ENCODE measurements around the gene PAX6.
A peak's percentile ranks its signal among the peaks of the same experiment; 100 is the strongest.

PAX6 gene

DNA sequence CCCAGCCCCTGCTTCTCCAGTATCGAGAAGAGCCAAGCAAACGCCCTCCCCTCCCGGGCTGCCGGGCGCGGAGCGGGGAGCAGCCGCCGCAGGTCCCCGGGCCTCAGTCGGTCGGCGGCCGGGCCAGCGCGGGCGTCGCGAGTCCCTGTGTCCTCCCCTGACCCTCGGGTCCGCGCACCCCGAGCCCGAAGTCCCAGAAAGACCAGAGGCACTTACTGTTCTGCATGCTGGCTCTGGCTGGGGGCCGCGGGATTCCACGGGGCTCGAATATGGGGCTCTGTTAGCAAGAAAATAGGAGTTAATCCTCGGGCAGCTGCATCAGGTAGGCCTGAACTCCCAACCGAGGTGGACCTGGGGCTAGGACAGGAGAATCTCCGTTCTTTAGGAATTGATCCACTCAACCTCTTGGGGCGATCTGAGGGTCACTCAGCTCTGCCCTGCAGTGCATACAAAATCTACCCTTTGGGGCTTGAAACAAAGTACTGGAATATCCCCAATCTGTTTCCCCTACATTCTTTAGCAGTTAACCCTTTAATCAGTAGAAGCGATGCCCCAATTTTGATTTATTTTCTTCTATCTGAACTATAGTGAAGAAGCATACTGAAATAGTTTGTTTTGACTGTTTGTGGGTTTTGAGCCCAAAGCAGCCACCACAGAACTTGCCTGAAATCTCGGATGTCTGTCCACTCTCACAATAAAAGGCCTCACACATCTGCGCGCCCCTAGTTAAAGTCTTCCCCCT is 4.8 kb downstream of the PAX6 start:
- WGBS: 3% methylated on average over 36 of the region's 36 CpGs
- peaks cover 100% of the 10 kb centered on the region for H3K27me3 ChIP-seq (ENCODE audit: insufficient read depth, low read length)
- peak overlapping the region; percentile 37 for H3K4me3 ChIP-seq (ENCODE audit: low read length)

GRCh38 chr11:31805629-31806185 is 5.4 kb downstream of the PAX6 start:
- Histone ChIP-seq H3K9me3 (ENCODE audit: insufficient read depth, low read depth, low read length) (no peaks in the 10 kb centered on the region), H3K4me3 (ENCODE audit: low read length) (peak overlapping the region; percentile 37), H3K36me3 (ENCODE audit: insufficient read depth, low read length) (no peaks in the 10 kb centered on the region; the same call in 1 of the 2 replicates), H3K27me3 (ENCODE audit: insufficient read depth, low read length) (peaks cover 100% of the 10 kb centered on the region), H3K27ac (ENCODE audit: low read depth, low read length) (no peak overlapping the region), H3K9ac (ENCODE audit: low read depth, low read length) (no peak overlapping the region), H3K4me1 (ENCODE audit: insufficient read depth, low read length) (peaks cover 63% of the 10 kb centered on the region)
- WGBS: under 1% methylated on average over 18 of the region's 20 CpGs

More for the DNA sequence above, 4.8 kb downstream of the PAX6 start:
- H3K9ac ChIP-seq (ENCODE audit: low read depth, low read length): no peak overlapping the region
- peaks cover 63% of the 10 kb centered on the region for H3K4me1 ChIP-seq (ENCODE audit: insufficient read depth, low read length)
- H3K27ac ChIP-seq (ENCODE audit: low read depth, low read length): no peak overlapping the region
- no peaks in the 10 kb centered on the region; the same call in 1 of the 2 replicates for H3K36me3 ChIP-seq (ENCODE audit: insufficient read depth, low read length)
- no peaks in the 10 kb centered on the region for H3K9me3 ChIP-seq (ENCODE audit: insufficient read depth, low read depth, low read length)

DNA sequence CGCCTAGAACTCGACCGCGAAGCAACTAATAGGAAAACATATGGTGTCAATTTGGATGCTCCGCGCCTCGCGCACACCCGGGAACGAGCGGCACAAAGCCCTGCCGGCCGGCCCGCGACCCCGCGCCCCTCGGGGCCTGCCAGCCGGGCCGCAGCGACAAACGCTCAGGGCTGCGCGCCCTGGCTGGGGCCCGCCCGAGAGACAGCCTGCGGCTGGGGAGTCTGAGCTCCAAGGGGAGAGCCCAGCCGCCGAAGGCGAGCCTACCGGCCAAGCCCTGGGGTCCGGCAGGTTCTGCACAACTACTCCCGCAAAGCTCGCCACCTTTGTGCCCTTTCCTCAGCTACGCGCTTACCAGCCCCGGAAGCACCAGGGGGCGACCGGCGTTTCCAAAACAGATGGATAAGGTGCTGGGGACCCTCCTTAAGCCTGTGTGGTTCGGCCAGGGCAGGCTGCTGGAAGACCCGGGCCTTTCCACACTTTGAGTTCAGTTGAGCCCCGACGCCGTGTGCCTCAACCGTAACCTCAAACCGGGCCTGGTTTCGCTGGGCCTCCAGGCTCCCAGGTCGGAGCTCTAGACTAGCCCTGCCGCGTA is 6.0 kb downstream of the PAX6 start:
- H3K27me3 ChIP-seq (ENCODE audit: insufficient read depth, low read length): peaks cover 100% of the 10 kb centered on the region
- under 1% methylated on average over 51 of the region's 51 CpGs for WGBS
- no peak overlapping the region for H3K27ac ChIP-seq (ENCODE audit: low read depth, low read length)
- peaks cover 62% of the 10 kb centered on the region for H3K4me1 ChIP-seq (ENCODE audit: insufficient read depth, low read length)
- H3K9me3 ChIP-seq (ENCODE audit: insufficient read depth, low read depth, low read length): no peaks in the 10 kb centered on the region
- H3K4me3 ChIP-seq (ENCODE audit: low read length): peak overlapping the region; percentile 37
- H3K36me3 ChIP-seq (ENCODE audit: insufficient read depth, low read length): no peaks in the 10 kb centered on the region; the same call in 1 of the 2 replicates
- H3K9ac ChIP-seq (ENCODE audit: low read depth, low read length): no peak overlapping the region

- no peaks in the 10 kb centered on the region; the same call in 1 of the 2 replicates for H3K36me3 ChIP-seq (ENCODE audit: insufficient read depth, low read length)
- 2% methylated on average over 41 of the region's 41 CpGs for WGBS
- H3K9me3 ChIP-seq (ENCODE audit: insufficient read depth, low read depth, low read length): no peaks in the 10 kb centered on the region
- H3K27ac ChIP-seq (ENCODE audit: low read depth, low read length): no peak overlapping the region
- H3K27me3 ChIP-seq (ENCODE audit: insufficient read depth, low read length): peaks cover 100% of the 10 kb centered on the region
- peak overlapping the region; percentile 37 for H3K4me3 ChIP-seq (ENCODE audit: low read length)
- peaks cover 59% of the 10 kb centered on the region for H3K4me1 ChIP-seq (ENCODE audit: insufficient read depth, low read length)
- no peak overlapping the region for H3K9ac ChIP-seq (ENCODE audit: low read depth, low read length)
Measured at GRCh38 chr11:31804312-31805036, 6.6 kb downstream of the PAX6 start.

DNA sequence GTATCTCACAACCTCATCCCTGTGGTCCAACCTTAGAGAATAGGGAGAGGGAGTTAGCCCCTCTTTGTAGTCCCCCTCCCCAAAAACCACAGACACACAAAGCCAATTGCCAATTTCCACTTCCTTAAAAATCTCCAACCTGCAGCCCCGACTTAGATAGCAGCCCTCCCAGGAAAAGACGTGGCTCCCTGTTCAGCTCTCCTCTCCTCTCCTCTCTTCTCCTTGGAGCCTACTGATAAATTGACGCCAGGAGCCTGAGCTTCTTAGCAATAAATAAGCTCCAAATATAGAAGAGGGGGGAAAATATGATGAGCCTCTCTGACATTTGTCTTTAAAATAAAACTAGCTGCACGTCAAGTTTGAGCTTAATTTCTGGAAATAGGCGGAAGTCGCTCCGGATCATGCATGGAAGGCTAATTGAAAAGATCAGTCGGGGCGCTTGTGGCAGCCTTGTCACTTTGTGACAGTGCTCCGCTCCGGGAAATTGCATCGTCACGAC is 7.3 kb downstream of the PAX6 start:
- no peaks in the 10 kb centered on the region for H3K9me3 ChIP-seq (ENCODE audit: insufficient read depth, low read depth, low read length)
- no peak overlapping the region for H3K27ac ChIP-seq (ENCODE audit: low read depth, low read length)
- peak overlapping the region; percentile 37; the same call in 1 of the 2 replicates for H3K4me3 ChIP-seq (ENCODE audit: low read length)
- no peak overlapping the region for H3K9ac ChIP-seq (ENCODE audit: low read depth, low read length)
- H3K4me1 ChIP-seq (ENCODE audit: insufficient read depth, low read length): peaks cover 55% of the 10 kb centered on the region
- peaks cover 100% of the 10 kb centered on the region for H3K27me3 ChIP-seq (ENCODE audit: insufficient read depth, low read length)
- WGBS: 1% methylated on average over 13 of the region's 13 CpGs
- no peaks in the 10 kb centered on the region; the same call in 1 of the 2 replicates for H3K36me3 ChIP-seq (ENCODE audit: insufficient read depth, low read length)

GRCh38 chr11:31802990-31803812 is 7.9 kb downstream of the PAX6 start:
- peaks cover 100% of the 10 kb centered on the region for H3K27me3 ChIP-seq (ENCODE audit: insufficient read depth, low read length)
- peak overlapping the region; percentile 11; the same call in 1 of the 2 replicates for H3K4me3 ChIP-seq (ENCODE audit: low read length)
- 4% methylated on average over 24 of the region's 24 CpGs for WGBS
- no peak overlapping the region for H3K27ac ChIP-seq (ENCODE audit: low read depth, low read length)
- H3K9me3 ChIP-seq (ENCODE audit: insufficient read depth, low read depth, low read length): no peaks in the 10 kb centered on the region
- H3K4me1 ChIP-seq (ENCODE audit: insufficient read depth, low read length): peaks cover 48% of the 10 kb centered on the region
- no peak overlapping the region for H3K9ac ChIP-seq (ENCODE audit: low read depth, low read length)
- H3K36me3 ChIP-seq (ENCODE audit: insufficient read depth, low read length): no peaks in the 10 kb centered on the region; the same call in 1 of the 2 replicates

DNA sequence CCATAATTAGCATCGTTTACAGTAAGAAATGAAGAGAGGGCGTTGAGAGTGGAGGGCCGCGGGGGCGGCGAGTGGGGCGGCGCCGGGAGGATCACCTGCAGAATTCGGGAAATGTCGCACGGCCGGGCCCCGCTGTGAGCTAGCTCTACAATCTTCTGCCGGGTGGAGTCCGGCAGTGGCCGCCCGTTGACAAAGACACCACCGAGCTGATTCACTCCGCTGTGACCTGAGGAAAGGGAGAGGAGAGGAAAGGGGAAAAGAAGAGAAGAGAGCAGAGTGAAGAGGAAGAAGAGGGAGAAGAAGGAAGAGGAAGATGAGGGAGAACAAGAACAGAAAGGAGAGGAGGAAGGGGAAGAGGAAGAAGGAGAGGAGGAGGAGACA is 8.5 kb downstream of the PAX6 start:
- H3K27me3 ChIP-seq (ENCODE audit: insufficient read depth, low read length): peaks cover 100% of the 10 kb centered on the region
- no peak overlapping the region for H3K27ac ChIP-seq (ENCODE audit: low read depth, low read length)
- 1% methylated on average over 20 of the region's 20 CpGs for WGBS
- H3K36me3 ChIP-seq (ENCODE audit: insufficient read depth, low read length): no peaks in the 10 kb centered on the region; the same call in 1 of the 2 replicates
- peaks cover 42% of the 10 kb centered on the region for H3K4me1 ChIP-seq (ENCODE audit: insufficient read depth, low read length)
- H3K9me3 ChIP-seq (ENCODE audit: insufficient read depth, low read depth, low read length): no peaks in the 10 kb centered on the region
- H3K9ac ChIP-seq (ENCODE audit: low read depth, low read length): no peak overlapping the region
- H3K4me3 ChIP-seq (ENCODE audit: low read length): no peak overlapping the region

GRCh38 chr11:31802000-31802551 is 9.0 kb downstream of the PAX6 start:
- Histone ChIP-seq H3K27me3 (ENCODE audit: insufficient read depth, low read length) (peaks cover 100% of the 10 kb centered on the region), H3K9me3 (ENCODE audit: insufficient read depth, low read depth, low read length) (no peaks in the 10 kb centered on the region), H3K4me1 (ENCODE audit: insufficient read depth, low read length) (peaks cover 43% of the 10 kb centered on the region), H3K4me3 (ENCODE audit: low read length) (no peak overlapping the region), H3K36me3 (ENCODE audit: insufficient read depth, low read length) (no peaks in the 10 kb centered on the region; the same call in 1 of the 2 replicates), H3K27ac (ENCODE audit: low read depth, low read length) (no peak overlapping the region), H3K9ac (ENCODE audit: low read depth, low read length) (no peak overlapping the region)
- 20% methylated on average over 1 of the region's 6 CpGs for WGBS

- Histone ChIP-seq H3K9me3 (ENCODE audit: insufficient read depth, low read depth, low read length) (no peaks in the 10 kb centered on the region), H3K27me3 (ENCODE audit: insufficient read depth, low read length) (peaks cover 100% of the 10 kb centered on the region), H3K27ac (ENCODE audit: low read depth, low read length) (no peak overlapping the region), H3K4me3 (ENCODE audit: low read length) (no peak overlapping the region), H3K36me3 (ENCODE audit: insufficient read depth, low read length) (no peaks in the 10 kb centered on the region; the same call in 1 of the 2 replicates), H3K4me1 (ENCODE audit: insufficient read depth, low read length) (peaks cover 41% of the 10 kb centered on the region), H3K9ac (ENCODE audit: low read depth, low read length) (no peak overlapping the region)
- 4% methylated on average over 9 of the region's 9 CpGs for WGBS
Measured at GRCh38 chr11:31801298-31801702, 9.8 kb downstream of the PAX6 start.

Measured in HUES64 (cell line).